NCI-H345 treated with DMSO at 0.1 percent for 48 hours (cell line): ENCODE data around the gene ZNF587.
"Not testable (repeated sequence)": the region's sequence is repeated elsewhere in the genome, so short reads cannot be mapped to it uniquely, and the experiment has no call there.

Experiments
- DNase-seq: peaks from one replicate; lab custom pipeline; 2025; ENCODE audit not compliant: unreplicated experiment; lab: John Stamatoyannopoulos, UW

The ZNF587 gene

DNA sequence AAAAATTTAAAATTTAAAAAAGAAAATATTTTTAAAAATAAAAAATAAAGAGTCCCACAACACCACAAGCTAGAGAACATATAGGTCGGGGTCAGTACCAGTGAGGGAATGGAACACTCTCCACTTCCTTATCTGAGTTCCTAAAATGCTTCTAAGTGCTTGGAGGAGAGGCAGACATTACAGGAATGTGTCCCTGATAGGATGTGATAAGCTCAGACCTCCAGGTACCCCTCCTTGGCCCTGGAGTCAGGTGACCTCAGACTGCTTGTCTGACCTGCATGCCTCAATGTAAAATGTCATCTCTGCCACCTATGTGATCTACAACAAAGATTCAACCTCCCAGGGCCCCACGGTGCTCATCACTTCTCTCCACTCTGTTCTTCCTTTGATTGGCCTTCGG is 36.4 kb downstream of the ZNF587 start:
- DNase-seq, result no peak

- no peak for DNase-seq
Observed at GRCh38 chr19:57887195-57887941, 37.7 kb downstream of the ZNF587 start.

- no peak for DNase-seq
Observed at GRCh38 chr19:57888107-57888559, 38.5 kb downstream of the ZNF587 start.

DNA sequence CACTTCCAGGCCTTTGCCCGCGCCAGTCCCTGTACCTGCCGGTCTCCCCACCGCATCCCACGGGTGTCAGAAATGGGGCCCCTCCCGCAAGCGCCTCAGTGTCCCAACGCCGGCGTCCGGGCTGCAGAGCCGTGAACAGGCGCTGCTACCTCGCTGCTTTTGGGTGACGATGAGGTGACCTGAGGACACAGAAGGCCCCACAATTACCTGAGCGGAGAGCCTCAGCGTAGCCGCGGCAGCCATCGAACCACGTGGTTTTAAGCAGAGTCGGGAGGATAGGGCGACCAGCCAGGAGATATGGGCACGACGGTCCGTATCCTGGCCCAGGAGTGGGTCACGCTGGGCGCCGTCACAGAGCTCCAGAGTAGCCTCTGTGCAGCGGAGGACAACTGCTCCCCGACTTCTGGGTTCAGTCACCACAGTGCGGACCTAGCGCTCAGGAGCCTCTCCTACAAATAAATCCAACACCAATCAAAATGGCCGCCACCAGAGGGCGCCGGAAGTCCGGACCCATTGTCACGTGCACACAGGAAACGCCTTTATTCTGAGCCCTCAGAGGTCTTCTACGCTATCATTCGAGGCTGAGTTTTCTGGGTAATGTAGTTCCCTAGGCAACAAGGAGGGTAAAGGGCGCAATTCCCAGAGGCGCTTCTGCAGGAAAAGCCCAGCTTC is 39.0 kb downstream of the ZNF587 start, which contains the start of gene ZNF814:
Gene ZNF814, minus strand, starts transcription at position 478 of the 672 bp plus-strand sequence. Its CDS starts 235 bp downstream, at position 243.
- no peak for DNase-seq

- DNase-seq, result not testable (repeated sequence)
Observed at GRCh38 chr19:57890706-57891105, 41.0 kb downstream of the ZNF587 start.

GRCh38 chr19:57900311-57900710 is 50.7 kb downstream of the ZNF587 start:
- no peak for DNase-seq

DNA sequence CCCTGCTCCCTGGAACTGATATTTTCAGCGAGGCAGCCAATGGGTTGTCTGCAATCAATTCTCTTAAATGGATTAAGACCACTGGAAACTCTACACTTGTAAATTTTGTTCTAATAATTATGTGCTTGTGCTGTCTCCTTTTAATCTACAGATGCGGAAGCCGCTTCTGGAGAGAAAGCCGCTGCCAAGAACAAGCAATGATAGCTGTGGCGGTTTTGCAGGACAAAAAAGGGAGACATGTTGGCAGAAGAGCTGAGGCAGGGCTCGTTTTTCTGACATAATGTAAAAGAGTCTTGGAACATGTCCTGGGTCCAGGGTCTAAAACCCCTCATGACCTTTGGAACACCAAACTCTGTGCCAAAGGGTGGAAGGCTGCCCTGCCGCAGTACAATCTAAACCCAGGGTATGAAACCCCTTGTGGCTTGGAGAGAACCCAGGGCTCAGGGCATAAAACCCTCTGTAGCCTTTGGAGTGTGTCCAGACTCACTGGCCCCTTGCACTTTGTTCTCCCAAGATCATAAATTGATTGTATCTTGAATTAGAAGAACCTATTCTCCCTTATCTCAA is 54.0 kb downstream of the ZNF587 start:
- DNase-seq, result no peak

- no peak for DNase-seq
Observed at GRCh38 chr19:57905258-57905657, 55.6 kb downstream of the ZNF587 start.

DNA sequence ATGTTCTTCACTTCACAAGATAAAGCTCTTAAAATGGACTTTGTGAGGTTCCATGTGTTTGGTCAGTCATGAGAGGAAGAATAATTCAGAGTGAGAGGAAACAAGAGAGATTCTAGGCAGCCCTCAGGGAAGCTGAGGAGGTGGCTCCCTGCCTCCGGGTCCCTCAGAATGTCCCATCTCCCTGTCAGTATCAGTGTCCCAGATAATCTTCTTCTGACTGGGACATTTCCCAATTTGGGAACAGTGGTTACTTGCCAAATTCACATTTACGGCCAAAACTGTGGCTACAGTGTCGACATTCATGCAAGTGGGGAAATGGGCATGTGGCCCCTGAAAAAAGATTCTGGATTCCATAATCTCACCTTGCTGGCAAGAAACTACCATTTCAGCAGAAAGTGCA is 57.7 kb downstream of the ZNF587 start:
- DNase-seq, result no peak

DNA sequence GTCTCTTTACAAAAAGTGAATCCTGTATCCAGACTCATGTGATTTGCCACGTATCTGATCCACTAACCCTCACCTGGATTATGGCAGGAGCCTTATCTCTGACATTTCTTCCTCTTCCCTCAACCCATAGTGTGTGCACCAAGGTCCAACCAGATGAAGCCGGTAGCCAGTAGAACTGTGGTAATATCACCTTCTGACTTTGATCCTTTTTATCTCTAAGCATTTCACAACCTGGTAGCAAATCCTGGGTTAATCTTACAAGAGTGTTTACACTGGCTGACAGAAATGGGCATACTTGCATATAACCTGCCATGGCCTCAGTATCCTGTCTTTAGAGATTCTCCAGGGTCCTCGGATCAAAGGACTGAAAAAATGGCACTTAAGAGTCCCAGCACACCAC is 64.9 kb downstream of the ZNF587 start:
- DNase-seq, result no peak
